HG03520 (cell line): ENCODE measurements around the gene SMAGP.
"Not testable (repeated sequence)": the region's sequence is repeated elsewhere in the genome, so short reads cannot be mapped to it uniquely, and the experiment has no call there.

Experiments
- ATAC-seq: cut with Tn5 transposase; IDR thresholded peaks from one replicate; pipeline ENCODE4 v1.9.1; 2021; ENCODE audit warnings: mild to moderate bottlenecking, moderate library complexity; ENCODE audit not compliant: unreplicated experiment

SMAGP gene

GRCh38 chr12:51227112-51227511, 43.1 kb downstream of the SMAGP start:
- ATAC-seq, result not testable (repeated sequence)

- no peak for ATAC-seq
Measured at GRCh38 chr12:51225771-51226170, 44.4 kb downstream of the SMAGP start.

- no peak for ATAC-seq
Measured at GRCh38 chr12:51225234-51225633, 45.0 kb downstream of the SMAGP start.

- no peak for ATAC-seq
Measured at GRCh38 chr12:51224625-51225024, 45.6 kb downstream of the SMAGP start.

- no peak for ATAC-seq
Measured at GRCh38 chr12:51222461-51222860, 47.8 kb downstream of the SMAGP start.

- ATAC-seq, result not testable (repeated sequence)
Measured at GRCh38 chr12:51219857-51220256, 50.4 kb downstream of the SMAGP start.

GRCh38 chr12:51219322-51219721, 50.9 kb downstream of the SMAGP start:
- no peak for ATAC-seq

- no peak for ATAC-seq
Measured at GRCh38 chr12:51218607-51219161, 51.5 kb downstream of the SMAGP start.

GRCh38 chr12:51217968-51218606, 52.1 kb downstream of the SMAGP start, which contains the start of gene POU6F1:
TSS of gene POU6F1 (minus strand) at chr12:51218062. CDS start at chr12:51206836, 11,226 bp downstream.
- ATAC-seq, result peak; percentile 59

GRCh38 chr12:51217133-51217967, 52.9 kb downstream of the SMAGP start:
- no peak for ATAC-seq

- ATAC-seq, result no peak
Measured at GRCh38 chr12:51216642-51217041, 53.6 kb downstream of the SMAGP start.

- no peak for ATAC-seq
Measured at GRCh38 chr12:51214895-51215294, 55.3 kb downstream of the SMAGP start.

- ATAC-seq, result no peak
Measured at GRCh38 chr12:51210690-51211395, 59.4 kb downstream of the SMAGP start.

GRCh38 chr12:51209259-51209658, 61.0 kb downstream of the SMAGP start:
- ATAC-seq, result no peak

GRCh38 chr12:51208016-51208660, 62.1 kb downstream of the SMAGP start:
- no peak for ATAC-seq

GRCh38 chr12:51205350-51205749, 64.9 kb downstream of the SMAGP start:
- no peak for ATAC-seq

- ATAC-seq, result no peak
Measured at GRCh38 chr12:51202718-51203117, 67.5 kb downstream of the SMAGP start.

GRCh38 chr12:51200806-51201205, 69.4 kb downstream of the SMAGP start:
- no peak for ATAC-seq

- no peak for ATAC-seq
Measured at GRCh38 chr12:51200156-51200555, 70.1 kb downstream of the SMAGP start.

GRCh38 chr12:51199366-51199945, 70.8 kb downstream of the SMAGP start:
- ATAC-seq, result no peak
